MM.1S (cell line): ENCODE results near the gene KCNA5.

Experiments
- CTCF ChIP-seq: fragments of 300-600 bp; sonication (generic); IDR thresholded peaks from 2 replicates; pipeline ENCODE4 v1.5.1; 2016; ENCODE audit warnings: antibody characterized with exemption, low read length, mixed read lengths
- EZH2 ChIP-seq: fragments of 300-600 bp; sonication (generic); optimal IDR thresholded peaks from 2 replicates; pipeline ENCODE3; 2017; ENCODE audit warnings: low read depth, mild to moderate bottlenecking, antibody characterized with exemption, low read length, mixed read lengths

DNA sequence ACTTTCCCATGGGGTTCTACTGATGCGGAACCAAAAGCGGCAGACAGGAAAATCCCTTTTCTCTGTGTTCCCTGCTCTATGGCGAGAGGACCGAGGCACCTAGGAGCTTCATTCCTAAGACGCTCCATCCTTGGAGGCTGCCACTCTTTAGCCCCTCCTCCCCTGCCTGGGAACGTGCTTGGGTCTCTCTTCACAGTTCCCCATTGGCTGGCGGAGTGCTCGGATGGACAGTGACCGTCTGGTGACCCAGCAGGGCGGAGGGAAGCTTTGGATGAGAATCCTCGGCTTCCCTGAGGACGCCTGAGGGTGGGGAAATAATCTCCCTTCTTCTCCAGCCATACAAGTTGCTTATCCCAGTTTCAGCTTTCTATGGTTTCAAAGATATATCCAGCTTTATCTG lies 37.3 kb downstream of the KCNA5 start:
- TF ChIP-seq CTCF (no peak), EZH2 (no peak)
